GM18519 (cell line): ENCODE measurements around the gene ENTR1.
A peak's percentile ranks its signal among the peaks of the same experiment; 100 is the strongest.
"Not testable (repeated sequence)": the region's sequence is repeated elsewhere in the genome, so short reads cannot be mapped to it uniquely, and the experiment has no call there.

Experiments used
- ATAC-seq: cut with Tn5 transposase; IDR thresholded peaks from one replicate; pipeline ENCODE4 v1.9.1; 2021; ENCODE audit warnings: mild to moderate bottlenecking, moderate library complexity; ENCODE audit not compliant: unreplicated experiment, low FRiP score

Gene ENTR1

DNA sequence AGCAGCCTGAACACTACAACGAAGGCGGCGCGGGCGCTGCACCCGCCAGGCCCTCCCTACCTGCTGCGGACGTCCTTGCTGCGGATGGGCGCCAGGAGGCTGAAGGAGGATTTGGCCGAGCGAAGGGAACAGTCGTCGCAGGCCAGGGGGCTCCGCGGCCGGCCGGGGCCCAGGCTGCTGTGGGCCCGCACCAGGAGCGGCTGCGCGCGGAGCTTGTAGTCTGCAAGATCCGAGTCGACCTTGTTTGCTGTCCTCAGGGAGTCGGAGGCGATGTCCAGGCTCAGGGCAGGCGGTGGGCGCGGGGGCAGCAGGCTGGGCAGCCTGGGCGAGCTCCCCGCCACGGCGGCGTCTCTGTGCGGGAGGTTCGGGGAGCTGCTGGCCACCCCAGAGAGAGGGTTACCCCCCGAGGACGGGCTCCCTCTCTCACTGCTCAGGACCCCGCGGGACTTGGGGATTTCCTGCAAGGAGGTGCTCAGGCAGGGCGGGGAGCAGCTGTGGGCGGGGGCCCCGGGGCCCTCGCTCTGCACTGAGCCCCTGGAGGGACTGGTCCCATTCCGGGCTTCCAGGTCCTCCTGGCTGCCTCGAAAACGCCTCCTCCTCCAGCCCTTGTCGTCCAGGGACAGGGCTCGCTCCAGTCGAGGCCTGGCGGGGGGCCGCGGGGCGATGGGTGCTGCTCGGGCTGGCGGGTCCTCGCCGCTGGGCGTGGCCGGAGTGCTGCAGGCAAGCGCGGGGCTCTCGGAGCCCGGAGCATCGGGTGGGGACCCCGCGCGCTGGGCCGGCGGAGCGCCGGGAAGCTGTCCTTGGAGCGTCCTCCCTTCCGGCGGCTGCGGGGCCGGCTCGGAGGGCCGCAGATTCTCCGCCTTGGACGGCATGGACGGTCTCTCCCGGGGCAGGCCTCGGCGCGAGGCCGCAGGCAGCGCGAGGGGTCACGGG lies 28.4 kb upstream of the ENTR1 start:
- ATAC-seq = peak; percentile 25

DNA sequence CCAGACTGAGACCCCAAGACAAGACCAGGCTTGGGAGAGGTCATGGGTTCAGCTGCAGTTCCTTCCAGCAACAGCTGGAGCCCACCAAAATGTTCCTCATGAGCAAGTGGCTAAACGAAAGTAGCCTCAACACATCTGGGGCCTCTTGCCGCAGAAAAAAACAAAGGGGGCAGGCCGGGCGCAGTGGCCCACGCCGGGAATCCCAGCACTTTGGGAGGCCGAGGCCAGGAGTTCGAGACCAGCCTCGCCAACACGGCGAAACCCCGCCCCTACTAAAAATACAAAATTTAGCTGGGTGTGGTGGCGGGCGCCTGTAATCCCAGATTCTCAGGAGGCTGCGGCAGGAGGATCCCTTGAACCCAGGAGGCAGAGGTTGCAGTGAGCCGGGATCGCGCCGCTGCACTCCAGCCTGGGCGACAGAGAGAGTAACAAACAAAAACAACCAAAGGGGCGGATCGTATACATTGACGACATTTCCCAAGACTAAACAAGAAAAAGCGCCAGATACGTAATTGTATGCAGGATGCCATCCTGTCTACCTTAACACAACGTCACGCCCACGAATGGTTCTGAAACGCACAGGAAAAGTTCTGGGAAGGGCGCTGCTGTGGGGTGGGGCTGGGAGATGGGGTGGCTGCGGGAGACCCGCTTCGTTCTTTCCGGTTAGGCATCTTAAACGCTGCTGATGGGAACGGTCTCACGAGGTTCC lies 27.6 kb upstream of the ENTR1 start:
- ATAC-seq = no peak

DNA sequence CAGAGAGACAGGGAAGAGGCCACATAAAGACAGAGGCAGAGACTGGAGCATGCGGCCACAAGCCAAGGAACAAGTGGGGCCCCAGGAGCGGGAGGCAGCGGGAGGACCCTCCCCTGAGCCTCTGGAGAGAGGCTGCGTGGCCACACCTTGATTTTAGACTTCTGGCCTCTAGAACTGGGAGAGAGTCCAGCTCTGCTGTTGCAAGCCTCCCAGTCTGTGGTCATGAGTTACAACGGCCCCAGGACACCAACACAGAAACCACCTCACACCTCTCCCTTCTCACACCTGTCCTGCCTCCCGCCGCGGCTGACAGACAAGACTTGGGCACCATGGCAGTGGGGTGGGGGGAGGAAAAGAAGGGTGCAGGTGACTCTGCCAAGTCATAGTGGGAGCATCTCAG lies 27.0 kb upstream of the ENTR1 start:
- no peak for ATAC-seq

DNA sequence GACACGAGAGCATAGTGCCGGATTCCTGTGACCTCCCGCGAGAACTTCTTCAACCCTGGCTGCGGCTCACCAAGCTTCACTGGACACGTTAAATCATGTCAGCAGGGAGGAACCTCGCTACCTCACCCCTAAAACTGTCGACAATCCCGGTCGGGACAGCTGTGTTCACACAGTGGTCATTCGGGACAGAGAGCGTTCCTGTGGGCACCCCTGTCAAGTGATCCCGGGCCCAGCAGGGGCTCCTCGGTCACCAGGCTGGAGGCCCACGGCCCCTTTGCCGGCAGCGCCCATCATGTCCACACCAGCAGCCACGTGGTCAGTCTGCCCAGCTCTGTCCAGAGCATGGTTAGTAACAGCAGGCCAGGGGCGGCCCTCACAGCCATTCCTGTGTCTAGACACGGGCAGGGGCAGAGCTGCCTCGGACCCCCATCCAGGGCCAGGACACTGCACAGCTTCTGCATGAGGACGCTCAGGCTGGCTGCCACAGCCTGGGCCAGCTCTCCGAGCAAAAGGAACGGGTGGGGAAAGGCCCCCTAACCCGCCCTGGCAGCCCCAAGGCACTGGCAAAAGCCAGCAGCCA lies 25.7 kb upstream of the ENTR1 start:
- ATAC-seq = no peak

DNA sequence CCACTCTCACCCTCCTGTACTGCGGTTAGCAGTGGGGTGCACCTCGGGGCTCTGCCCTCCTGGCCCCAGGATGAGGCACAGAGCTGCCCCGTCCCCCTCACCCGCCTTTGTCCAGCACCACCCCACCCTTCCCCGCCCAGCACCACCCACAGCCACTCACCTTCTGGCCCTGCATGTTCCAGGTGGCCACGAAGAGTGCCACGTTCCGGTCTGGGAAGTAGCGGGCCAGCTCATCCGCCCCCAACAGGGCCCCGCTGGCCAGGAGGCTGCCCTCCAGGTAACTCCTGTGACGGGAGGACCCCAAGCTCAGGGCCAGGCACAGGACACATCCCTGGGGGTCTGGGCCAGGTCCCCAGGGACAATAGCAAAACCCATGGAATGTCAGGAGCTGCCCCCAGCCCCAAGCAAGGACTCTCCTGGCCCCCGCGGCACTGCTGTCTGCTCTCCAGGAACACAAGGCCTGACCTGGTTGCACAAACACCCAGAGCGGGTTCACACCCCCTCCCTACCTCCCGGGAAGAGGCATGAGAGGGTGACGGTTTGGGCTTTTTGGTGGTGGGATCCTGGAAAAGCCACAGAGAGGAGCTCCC lies 24.3 kb upstream of the ENTR1 start:
- ATAC-seq = no peak

DNA sequence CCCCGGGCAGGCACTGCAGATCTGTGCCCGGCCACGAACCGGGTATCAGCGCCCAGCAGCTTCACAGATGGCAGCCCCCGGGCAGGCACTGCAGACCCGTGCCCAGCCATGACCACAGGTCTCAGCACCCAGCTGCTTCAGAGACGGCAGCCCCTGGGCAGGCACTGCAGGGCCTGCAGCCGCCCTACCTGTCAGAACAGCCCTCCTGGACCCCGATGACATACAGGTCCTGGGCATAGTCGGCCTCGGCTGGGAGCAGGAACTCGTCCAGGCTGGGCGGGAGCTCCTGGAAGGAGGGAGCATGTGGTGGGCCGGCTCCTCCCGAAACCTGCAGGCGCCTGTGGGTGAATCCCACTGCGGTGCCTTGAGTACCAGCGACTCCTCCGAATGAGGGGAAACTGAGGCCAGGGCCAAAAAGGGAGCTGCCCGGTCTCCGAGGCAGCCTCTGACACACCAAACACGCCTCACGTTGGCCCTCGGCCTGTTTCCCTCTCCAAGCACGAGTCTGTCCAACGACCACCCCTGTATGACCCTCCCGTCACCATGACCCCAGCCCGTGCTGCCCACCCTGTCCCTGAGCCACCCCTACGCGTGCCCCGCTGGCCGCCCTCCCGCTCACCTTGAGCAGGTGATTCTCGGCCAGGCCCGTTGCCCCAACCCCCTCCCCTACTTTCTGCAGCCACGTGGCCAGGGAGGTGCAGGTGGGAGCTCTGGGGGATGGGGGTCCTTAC lies 23.6 kb upstream of the ENTR1 start:
- no peak for ATAC-seq

DNA sequence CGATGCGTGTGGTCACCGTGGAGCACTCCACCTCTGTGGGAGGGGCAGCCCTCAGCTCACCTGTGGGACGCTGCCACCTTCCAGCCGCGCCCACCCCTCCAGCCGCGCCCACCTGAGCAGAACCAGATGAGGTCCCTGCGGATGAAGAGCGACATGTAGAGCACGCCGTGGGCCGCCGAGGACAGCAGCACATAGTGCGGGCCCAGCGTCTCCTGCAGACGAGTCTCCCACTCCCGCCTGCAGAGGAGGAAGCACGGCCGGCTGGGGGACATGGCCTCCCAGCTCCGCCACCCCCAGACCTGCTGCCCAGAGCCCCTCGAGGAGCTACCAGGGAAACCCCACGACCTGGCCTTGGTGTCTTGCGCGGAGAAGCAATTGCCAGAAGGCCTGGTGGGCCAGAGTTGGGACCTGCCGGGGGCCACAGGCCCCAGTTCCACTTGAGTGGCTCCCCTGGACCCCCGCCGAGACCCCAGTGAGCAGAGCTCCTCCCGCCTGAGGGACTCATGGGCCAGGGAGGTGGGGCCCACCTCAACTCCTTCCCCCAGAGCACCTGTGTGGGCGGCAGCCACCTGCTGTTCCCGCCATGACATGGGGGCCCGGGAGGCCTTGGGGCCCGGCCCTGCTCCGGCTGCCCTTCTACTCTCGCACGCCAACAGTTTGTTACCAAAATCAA lies 22.8 kb upstream of the ENTR1 start:
- ATAC-seq = no peak

DNA sequence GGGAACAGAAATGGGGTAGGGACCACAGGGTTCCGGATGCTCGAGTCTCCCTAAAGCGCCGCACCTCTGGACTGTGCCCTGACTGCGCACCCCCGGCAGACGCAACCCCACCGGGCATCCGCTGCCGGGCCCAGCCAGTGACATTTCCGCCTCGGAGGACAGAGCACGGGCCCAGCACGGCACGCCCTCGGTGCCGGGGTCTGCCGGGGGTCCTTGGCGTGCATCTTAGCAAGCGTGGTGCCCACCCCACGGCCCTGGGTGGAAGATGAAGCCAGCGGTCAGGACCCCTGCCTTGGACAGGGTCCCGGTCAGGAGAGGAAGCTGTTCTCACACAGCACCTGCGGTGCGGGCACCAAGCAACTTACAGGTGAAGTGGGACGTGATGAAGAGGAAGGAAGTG lies 22.2 kb upstream of the ENTR1 start:
- no peak for ATAC-seq

DNA sequence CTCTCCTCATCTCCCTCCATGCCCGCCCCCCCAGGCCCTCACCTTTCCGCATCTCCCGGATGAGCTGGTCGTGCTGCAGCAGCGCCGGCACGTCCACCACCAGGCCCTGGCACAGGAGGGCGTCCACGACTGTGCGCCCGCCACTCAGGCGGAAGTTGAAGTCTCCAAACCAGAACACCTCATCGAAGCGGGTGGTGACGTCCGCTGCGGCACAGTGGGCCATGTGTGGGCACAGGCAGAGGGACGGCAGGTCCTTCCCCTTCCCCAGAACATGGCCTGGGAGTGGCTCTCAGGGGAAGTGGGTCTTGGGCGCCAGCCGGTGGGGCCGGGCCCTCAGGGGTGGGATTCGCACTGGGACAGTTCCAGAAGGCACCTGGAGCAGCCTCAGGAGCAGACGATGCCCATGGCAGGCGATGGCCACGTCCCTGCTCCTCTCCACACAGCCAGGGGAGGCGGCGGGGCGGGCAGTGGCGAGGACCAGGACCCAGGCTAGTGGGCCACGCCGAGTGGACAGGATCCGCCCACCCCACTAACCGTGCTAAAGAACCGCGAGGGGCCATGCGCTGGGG lies 21.5 kb upstream of the ENTR1 start:
- ATAC-seq = no peak

DNA sequence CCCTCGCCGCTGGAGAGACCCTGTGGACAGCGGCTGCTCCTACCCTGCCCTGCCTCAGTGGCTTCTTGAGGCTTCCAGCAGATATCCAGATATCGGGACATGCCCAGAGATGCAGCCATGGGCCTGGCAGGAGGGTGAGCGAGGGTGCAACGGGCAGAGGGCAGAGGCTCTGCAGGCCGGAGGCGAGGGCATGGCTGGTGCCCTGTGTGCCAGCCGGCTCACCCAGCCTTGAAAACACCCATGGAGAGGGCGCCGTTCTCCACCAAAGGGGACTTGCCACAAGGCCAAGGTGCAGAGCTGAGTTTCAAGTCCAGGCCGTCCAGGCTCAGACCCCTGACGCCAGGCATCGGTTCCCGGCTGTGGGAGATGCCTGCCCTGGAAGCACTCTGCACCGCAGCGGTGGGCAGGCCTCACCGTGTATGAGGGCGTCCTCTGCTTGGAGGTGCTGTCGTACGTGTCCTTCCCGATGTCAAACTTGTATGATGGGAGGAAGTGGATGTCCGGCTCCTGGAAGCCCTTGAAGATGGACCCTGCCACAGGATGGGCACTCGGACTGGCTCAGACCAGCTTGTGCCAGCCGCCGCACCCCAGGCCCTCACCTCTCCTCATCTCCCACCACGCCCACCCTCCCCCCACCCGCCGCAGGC lies 20.3 kb upstream of the ENTR1 start:
- no peak for ATAC-seq

DNA sequence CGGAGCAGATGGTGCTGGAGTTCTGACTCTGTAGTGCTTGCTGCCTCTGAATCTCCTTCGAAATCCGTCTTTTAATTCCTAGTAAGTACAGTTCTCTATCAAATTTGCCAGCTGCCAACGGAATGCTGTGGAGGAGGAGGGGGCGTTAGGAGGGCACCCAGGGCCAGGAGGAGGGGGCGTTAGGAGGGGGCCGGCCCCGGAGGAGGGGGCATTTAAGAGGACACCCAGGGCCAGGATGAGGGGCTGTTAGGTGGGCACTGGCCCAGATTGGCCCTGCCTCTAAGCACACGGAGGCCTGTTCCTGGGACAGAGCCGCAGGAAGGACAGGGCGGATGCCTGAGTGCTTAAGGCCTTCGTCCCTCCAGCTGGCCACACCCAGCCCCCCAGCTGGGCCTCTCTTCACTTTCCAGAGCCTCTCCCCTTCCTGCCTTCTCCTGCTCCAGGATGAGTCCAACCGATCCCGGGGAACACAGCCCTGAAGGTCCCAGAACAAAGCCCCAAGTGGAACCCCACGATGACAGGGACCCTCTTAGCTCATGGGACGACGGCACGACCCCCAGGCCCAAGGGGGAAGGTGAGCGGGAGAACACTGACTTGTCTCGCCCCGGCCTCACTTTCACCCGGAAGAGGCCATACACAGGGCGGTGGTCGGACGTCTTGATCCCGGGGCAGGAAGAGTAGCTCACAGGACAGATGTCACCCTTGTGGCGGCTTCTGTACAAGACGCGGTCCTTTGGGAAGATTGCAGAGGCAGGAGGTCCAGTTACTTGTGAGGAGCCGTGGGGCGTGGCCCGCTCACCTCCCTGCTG lies 19.5 kb upstream of the ENTR1 start:
- ATAC-seq = no peak

DNA sequence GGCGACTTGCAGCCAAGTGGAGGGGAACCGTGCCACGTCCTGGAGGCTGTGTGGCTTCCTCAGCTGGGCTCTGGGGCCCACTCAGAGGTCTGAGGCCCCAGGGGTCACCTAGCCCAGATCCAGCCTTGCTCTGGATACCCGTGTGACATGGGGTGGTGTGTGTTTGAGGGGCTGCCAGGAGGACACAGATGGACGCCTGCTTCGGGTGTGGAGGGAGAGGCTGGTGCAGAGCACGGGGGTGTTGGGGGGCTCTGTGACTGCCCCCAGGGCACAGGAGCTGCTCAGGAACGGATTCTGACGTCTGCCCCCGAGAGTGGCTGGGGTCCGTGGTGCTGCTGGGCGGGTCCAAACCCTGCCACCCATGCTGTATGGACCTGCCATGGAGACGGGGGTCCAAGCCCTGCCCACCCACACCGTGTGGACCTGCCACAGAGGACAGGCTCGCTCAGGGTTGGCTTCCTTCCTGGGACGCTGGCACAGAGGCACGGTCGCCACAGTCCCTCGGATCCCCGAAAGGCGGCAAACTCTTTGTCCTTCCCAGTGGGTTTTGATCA lies 18.7 kb upstream of the ENTR1 start:
- no peak for ATAC-seq

DNA sequence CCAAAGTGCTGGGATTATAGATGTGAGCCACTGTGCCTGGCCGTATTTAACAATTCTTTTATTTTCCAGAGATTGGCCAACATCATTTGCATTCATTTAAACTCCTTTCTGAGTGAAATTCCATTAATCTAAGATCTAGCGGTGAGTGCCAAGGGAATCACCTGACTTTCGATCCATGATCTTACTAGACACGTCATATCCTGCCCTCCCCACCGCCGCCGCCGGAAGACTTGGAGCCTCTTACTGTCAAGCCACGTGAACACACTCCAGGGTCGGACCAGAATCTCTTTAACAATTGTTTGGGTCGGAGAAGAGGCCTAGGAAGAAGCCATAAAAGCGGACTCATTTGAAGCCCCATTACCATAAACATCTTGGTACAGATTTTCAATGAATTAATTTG lies 16.4 kb upstream of the ENTR1 start:
- no peak for ATAC-seq

DNA sequence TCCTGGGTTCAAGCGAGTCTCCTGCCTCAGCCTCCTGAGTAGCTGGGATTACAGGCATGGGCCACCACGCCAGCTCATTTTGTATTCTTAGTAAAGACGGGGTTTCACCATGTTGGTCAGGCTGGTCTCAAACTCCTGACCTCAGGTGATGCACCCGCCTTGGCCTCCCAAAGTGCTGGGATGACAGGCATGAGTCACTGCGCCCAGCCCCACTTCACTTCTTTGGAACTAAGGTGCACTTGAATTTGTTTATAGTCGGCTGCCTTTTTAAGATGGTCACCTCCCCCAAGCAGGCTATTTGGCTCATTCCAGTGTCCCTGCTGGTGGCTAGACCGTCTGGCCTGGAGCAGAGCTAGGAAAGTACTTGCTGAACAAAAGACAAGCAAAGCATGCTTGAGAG lies 15.0 kb upstream of the ENTR1 start:
- not testable (repeated sequence) for ATAC-seq

DNA sequence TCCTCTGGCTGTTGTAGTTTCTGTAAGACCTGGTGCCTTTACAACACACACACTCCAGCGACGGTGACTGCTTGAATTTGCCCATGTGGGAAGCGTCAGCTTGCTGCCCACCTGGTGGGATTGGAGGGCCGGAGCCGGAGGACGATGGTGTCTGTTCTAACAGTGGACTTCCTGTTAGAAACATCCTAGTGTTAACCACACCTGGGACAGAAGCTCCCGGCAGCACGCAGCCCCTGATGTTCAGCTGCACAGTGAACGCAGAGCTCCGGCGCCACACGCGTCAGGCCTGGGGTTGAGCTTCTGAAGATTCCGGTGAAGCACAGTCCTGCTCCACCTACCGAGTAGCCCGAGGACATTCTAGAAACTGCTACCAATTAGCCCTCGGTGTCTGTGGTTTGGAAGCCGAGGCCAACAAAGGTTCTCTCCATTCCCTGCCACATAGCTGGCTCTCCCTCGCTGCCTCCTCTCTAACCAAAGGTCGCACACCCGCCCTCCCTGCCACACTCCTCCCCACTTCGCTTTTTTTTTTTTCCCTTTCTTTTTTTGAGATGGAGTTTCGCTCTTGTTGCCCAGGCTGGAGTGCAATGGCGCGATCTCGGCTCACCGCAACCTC lies 14.4 kb upstream of the ENTR1 start:
- no peak for ATAC-seq

DNA sequence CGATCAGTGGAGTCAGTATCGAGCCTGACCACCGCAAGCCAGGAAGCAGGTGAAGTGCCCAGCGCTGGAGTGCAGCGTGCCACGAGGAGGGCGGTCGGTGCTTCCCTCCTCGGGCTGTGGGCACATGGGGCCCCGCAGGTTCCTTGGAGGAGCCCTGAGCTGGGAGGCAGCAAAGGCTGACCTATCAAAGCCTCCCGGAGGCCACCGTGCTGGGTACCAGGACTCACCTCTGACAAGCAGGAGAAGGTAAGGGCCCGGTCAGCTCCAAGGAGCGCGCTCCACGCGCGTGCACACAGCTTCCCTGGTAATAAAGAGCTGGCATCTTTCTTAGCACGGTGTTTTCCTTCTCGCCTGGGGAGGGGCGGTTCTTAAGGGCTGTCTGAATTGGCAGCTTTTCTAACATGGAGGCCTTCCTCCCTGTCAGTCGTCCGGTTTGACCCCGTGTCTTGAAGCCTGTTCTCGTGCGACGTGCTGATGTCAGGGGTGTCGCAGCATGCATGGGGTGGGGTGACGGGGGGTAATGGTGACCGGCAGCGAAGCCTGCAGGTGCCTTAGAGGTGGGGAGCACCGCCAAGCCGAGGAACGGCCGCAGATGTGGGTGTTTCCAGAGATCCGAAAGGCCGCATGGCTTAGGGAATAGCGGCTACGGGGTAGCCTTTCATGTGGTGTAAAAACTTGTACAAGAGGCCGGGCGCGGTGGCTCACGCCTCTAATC lies 13.2 kb upstream of the ENTR1 start:
- no peak for ATAC-seq

DNA sequence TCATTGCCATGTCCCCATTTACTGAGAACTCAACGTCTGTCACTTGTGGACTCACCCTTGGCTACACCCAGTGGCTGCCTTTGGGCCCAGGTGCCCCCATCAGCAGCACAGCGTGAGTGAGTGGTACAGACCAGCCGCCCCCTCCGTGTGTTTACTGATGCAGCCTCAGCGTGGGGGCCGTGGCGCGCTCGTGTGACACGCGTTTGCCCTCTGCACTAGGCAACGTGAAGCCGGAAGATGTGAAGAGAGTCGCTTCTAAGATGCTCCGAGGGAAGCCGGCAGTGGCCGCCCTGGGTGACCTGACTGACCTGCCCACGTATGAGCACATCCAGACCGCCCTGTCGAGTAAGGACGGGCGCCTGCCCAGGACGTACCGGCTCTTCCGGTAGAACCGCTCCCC lies 12.5 kb upstream of the ENTR1 start:
- ATAC-seq = no peak
